ENCODE results near the gene ZNF878.

Gene ZNF878

DNA sequence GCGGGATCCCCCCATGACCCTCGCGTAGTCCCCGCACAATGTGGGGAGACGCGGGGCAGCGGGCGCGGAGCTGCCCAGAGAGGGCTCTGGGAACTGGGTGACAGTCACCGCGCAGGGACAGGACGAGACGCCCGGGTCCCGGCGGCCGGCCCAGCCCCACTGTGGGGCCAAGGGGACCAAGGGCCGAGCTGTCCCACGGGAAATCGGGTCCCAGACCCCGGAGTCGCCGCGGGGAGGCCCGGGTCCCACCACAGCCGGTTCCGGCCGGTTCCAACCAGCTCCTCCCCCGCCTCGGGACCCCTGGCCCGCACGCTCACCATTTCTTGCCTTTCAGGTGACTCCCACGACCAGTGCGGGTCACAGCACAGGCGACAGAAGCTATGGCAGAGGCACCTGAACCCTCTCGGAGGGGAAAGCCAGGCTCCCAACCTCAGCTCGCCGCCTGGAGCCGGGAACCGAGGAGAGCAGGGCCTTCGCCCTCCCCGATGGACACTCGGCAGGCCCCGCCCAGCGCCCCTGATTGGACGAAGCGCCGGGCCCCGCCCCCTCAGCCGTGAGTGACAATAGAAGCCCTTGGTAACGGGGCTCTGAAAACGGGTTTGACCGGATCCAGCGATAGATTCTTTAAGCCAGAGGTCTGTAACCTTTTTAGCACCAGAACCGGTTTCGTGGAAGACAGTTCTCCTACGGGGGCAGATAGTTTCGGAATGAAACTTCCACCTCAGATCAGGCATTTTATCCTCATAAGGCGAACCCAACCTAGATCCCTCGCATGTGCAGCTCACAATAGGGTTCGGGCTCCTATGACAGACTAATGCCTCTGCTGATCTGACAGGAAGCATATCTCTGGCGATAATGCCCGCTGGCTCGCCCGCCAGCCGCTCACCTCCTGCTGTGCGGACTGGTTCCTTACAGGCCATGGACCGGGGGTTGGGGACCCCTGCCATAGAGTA lies 17.3 kb downstream of the ZNF878 start, which contains the start of gene ZNF433:
Gene ZNF433, minus strand, starts transcription at position 460 of the 953 bp plus-strand sequence. Its CDS starts 140 bp downstream, at position 320.
- in situ Hi-C loops (cut with HindIII; ENCODE audit: low sequenced_read_pairs) = no loop called here

DNA sequence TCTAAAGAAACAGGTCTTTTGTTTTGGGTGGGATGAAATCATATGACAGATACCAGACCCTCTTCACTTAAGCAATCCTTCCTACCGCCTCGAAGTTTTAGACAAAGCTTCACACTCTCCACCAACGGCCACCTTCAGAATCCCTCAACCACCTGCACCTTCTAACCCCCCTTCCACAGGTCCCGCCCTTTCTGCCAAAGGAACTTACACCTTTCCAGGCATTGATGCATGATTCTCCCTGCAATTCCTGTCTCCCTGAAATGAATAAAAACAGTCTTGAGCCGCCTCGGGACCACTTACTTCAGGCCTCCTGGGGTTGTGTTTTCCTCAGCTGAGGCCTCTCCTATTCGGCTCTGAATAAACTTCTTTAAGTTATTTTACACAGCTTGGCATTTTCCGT lies 18.1 kb downstream of the ZNF878 start:
- in situ Hi-C loops (cut with HindIII; ENCODE audit: low sequenced_read_pairs) = no loop called here

DNA sequence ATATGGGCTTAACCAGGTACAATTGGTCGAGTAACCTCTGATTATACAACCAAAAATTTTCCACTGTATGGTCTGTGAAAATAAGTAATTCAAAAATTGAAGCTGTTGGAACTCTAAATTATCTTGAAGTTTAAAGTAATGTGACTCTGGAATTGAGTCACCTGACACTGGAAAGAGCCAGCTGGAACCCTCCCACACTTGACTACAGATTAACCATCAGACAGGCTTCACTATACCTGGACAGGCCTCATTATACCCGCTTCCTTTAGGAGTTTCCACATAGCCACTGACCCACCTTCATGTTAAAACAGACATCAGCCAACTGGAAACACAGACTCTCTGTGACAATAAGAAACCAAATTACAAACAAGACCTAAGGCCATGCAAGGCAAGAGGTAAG lies 18.6 kb downstream of the ZNF878 start:
- in situ Hi-C loops (cut with HindIII; ENCODE audit: low sequenced_read_pairs) = no loop called here

DNA sequence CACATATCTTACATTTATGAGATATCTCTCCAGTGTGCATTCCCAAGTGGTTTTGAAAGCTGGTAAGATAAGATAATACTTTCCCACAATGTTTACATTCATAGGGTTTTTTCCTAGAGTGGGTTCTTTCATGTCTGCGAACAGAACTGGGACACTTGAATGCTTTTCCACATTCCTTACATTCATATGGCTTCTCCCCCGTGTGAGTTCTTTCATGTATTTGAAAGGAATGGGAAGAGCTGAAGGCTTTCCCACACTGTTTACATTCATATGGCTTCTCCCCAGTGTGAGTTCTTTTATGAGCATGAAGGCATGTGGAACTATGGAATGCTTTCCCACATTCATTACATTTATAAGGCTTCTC lies 37.0 kb downstream of the ZNF878 start:
- in situ Hi-C loops (cut with HindIII; ENCODE audit: low sequenced_read_pairs) = no loop called here

DNA sequence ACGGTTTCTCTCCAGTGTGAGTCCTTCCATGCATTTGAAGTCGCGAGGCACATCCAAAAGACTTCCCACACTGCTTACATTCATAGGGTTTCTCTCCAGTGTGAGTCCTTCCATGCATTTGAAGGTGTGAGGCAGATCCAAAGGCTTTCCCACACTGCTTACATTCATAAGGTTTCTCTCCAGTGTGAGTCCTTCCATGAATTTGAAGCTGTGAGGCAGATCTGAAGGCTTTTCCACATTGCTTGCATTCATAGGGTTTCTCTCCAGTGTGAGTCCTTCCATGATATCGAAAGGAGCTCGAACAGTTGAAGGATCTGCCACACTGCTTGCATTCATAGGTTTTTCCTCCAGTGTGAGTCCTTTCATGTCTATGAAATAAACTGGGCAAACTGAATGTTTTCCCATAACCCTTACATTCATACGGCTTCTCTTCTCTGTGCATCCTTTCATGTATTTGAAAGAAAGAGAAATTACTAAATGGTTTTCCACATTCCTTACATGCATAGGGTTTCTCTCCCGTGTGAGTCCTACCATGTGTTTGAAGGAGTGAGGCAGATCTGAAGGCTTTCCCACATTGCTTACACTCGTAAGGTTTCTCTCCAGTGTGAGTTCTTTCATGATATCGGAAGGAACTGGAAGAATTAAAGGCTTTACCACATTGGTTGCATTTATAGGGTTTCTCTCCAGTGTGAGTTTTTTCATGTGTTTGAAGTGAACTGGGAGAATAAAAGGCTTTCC lies 37.6 kb downstream of the ZNF878 start:
- in situ Hi-C loops (cut with HindIII; ENCODE audit: low sequenced_read_pairs) = no loop called here

DNA sequence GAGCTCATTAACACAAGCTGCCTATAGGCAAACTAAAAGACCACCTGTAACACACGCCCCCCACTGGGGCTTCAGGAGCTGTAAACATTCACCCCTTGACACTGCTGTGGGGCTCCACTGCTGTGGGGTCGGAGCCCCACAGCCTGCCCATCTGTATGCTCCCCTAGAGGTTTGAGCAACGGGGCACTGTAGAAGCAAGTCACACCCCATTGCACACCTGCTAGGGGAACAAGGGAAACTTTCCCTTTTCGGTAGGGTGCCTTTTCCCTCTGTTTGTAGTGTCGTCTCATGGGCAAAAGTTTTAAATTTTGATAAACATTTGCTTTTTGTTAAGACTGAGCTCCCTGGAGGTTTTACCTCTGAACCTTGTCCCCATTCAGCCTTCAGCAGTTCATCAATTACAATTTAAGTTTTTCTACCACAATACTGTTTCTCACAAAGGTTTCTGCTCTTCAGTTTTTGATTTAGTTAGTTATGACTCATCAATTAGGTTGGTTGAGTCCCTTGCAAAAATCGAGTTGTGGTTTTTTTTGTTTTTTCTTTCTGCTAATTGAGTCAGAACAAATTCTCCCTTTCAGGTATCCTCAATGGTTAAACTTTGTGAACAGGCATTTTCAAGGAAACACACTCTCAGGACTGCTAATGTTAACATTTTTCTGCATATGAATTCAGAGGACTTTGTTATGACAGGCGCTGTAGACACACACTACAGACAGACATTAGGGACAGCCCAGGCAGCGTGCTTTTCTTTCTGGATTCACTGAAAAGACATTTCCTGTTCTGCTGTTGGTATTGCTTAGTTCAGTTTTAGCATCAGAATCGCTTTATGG lies 52.4 kb downstream of the ZNF878 start:
- in situ Hi-C loops (cut with HindIII; ENCODE audit: low sequenced_read_pairs) = no loop called here

DNA sequence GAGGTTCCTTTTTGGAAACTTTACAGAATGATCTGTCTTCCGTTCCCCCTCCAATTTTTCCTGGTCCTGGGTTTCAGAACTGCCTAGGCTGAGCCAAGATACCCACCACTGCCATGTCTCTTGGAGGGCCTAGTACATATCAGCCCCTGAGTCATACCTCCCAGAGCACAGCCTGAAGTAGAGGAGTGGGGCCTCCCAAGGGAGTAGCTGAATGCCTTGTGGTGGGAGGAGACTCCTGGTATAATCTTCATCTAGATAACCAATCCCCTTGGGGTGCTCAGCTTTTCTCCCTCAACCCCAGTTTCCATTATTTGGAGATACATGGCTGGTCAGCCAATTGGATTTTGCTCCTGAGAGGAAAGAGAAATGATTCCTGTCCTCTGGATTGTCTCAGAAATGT lies 57.6 kb downstream of the ZNF878 start:
- in situ Hi-C loops (cut with HindIII; ENCODE audit: low sequenced_read_pairs) = no loop called here

Data from DLD1 (cell line).